ENCODE data around the gene UBL7.

DNA sequence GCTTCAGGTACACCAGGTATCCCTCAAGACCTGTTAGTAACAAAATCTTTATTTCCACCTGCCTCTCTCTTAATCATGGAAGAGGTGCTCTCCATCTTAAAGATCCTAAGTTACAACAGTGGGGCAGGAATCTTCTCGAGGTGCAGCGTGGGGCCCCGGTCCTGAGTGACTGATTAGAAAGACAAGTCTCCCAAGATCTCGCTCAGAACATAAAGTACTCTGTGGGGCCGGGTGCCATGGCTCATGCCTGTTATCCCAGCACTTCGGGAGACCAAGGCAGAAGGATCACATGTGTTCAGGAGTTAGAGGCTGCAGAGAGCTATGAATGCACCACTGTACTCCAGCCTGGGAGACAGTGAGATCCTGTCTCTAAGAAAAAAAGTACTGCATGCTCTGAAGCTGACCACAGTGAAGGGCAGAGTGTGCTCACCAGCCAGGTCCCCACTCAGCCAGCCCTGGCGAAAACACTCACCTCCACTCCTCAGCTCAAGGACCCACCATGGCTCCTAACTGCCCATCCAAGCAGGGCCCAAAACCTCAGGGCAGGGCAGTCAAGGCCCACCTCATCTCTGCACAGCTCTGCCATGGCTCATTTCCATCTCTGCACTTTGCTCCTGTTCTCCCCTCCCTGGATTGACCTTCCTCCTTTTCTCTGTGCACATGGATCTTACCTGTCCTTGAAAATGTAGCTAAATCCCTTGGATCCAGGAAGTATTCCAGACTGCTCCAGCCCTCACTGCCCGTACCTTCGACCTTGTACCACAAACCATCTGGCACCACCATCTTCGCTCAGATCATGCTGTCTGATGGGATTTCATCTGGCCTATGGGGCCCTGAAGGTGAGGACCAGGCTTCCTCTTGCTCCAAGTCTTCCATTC lies 34.3 kb downstream of the UBL7 start:
- TF ChIP-seq, protein P1, sequence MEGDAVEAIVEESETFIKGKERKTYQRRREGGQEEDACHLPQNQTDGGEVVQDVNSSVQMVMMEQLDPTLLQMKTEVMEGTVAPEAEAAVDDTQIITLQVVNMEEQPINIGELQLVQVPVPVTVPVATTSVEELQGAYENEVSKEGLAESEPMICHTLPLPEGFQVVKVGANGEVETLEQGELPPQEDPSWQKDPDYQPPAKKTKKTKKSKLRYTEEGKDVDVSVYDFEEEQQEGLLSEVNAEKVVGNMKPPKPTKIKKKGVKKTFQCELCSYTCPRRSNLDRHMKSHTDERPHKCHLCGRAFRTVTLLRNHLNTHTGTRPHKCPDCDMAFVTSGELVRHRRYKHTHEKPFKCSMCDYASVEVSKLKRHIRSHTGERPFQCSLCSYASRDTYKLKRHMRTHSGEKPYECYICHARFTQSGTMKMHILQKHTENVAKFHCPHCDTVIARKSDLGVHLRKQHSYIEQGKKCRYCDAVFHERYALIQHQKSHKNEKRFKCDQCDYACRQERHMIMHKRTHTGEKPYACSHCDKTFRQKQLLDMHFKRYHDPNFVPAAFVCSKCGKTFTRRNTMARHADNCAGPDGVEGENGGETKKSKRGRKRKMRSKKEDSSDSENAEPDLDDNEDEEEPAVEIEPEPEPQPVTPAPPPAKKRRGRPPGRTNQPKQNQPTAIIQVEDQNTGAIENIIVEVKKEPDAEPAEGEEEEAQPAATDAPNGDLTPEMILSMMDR (IDR thresholded peaks at IDR 0.05; ENCODE audit: low read depth, low read length, poor library complexity, severe bottlenecking), result no peak
- TF ChIP-seq EZH2phosphoT487 (IDR thresholded peaks at IDR 0.05; ENCODE audit: borderline replicate concordance, low read length), result no peak
